Measurements from ENCODE around the gene TBC1D9. TPM values are rescaled to one million over a fixed set of nuclear protein-coding genes. Genes with fewer than 3 reads are reported as not detected.

The TBC1D9 gene
- total RNA-seq, 1 experiment from 2014 or later, result 9.5 TPM

DNA sequence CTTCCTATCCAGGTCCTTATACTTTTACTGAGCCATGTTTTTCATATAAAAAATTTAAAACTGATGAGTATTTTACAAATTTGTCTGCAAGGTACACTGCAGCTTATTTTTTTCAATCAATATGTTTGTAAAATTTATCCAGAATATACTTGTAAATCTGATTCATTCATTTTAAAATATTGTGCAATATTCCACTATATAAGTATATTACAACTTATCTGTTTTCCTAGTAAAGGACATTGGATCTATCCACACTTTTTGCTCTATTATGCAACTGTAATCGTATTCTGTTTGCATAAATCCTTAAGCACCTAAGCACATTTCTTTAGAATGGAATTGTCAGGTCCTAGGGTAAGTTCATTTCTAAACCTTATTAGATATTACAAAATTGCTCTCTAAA, 49.5 kb downstream of the TBC1D9 start:
- intact Hi-C loops (cut with micrococcal nuclease), result no loop called here
- no peak for ATAC-seq
- RAD21 ChIA-PET (ENCODE audit: low non-redundant PET in 1 of 2, low total read pairs in 2 of 2, uncharacterized antibody in 2 of 2, unreplicated experiment in 2 of 2), result no interaction called here
- Histone ChIP-seq H4K20me1 (ENCODE audit: insufficient read depth) (no peaks in the 10 kb centered on the region), H3K4me2 (ENCODE audit: low read length) (no peak overlapping the region), H3K27me3 (ENCODE audit: insufficient read depth, low read length) (no peaks in the 10 kb centered on the region), H3K27ac (ENCODE audit: low read depth, low read length) (no peak overlapping the region), H2AFZ (ENCODE audit: low read depth, low read length, poor library complexity, severe bottlenecking) (no peak overlapping the region), H3K4me3 (replicated peaks in 1 of 2; ENCODE audit: low read depth in 1 of 2, low read length in 2 of 2) (no peak overlapping the region), H3K9me2 (ENCODE audit: insufficient read depth) (no peaks in the 10 kb centered on the region), H3K4me1 (ENCODE audit: control insufficient read depth in 1 of 2, insufficient read depth in 2 of 2, low read length in 2 of 2) (no peaks in the 10 kb centered on the region), H3K9ac (ENCODE audit: low read length) (no peak overlapping the region), H3K36me3 (ENCODE audit: control insufficient read depth in 1 of 2, insufficient read depth in 2 of 2, low read length in 2 of 2) (no peaks in the 10 kb centered on the region), H3K9me3 (ENCODE audit: control insufficient read depth in 1 of 2, insufficient read depth in 1 of 2, low read depth in 1 of 2, low read length in 2 of 2) (no peaks in the 10 kb centered on the region), H3K79me2 (ENCODE audit: insufficient read depth, low read length) (no peaks in the 10 kb centered on the region)
- no TSS peak for BruUV-seq (replicated peaks)
- POLR2A ChIA-PET, result no interaction called here
- CTCF ChIA-PET, result no interaction called here
- no peak for DNase-seq (ENCODE audit: low read depth, low spot score)
- TF ChIP-seq ZFX (IDR thresholded peaks at IDR 0.05) (no peak), JUND (IDR thresholded peaks at IDR 0.05) (no peak), YY1 (IDR thresholded peaks at IDR 0.05; ENCODE audit: extremely low read depth, insufficient replicate concordance, low read depth, low read length) (no peak), CEBPB (IDR thresholded peaks at IDR 0.05; ENCODE audit: low read depth) (no peak), ELF1 (IDR thresholded peaks at IDR 0.05; ENCODE audit: borderline replicate concordance, low read depth) (no peak), SRF (IDR thresholded peaks at IDR 0.05; ENCODE audit: low read depth) (no peak), SIN3A (IDR thresholded peaks at IDR 0.05; ENCODE audit: low read depth) (no peak)
- TF ChIP-seq, protein P1, sequence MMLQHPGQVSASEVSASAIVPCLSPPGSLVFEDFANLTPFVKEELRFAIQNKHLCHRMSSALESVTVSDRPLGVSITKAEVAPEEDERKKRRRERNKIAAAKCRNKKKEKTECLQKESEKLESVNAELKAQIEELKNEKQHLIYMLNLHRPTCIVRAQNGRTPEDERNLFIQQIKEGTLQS (IDR thresholded peaks at IDR 0.05), result no peak
- TF ChIP-seq, protein P2, sequence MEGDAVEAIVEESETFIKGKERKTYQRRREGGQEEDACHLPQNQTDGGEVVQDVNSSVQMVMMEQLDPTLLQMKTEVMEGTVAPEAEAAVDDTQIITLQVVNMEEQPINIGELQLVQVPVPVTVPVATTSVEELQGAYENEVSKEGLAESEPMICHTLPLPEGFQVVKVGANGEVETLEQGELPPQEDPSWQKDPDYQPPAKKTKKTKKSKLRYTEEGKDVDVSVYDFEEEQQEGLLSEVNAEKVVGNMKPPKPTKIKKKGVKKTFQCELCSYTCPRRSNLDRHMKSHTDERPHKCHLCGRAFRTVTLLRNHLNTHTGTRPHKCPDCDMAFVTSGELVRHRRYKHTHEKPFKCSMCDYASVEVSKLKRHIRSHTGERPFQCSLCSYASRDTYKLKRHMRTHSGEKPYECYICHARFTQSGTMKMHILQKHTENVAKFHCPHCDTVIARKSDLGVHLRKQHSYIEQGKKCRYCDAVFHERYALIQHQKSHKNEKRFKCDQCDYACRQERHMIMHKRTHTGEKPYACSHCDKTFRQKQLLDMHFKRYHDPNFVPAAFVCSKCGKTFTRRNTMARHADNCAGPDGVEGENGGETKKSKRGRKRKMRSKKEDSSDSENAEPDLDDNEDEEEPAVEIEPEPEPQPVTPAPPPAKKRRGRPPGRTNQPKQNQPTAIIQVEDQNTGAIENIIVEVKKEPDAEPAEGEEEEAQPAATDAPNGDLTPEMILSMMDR (IDR thresholded peaks at IDR 0.05 in 2 of 3, conservative IDR thresholded peaks at IDR 0.05 in 1 of 3; ENCODE audit: borderline replicate concordance in 1 of 3, insufficient read depth in 1 of 3, low read depth in 2 of 3, low read length in 2 of 3), result no peak

DNA sequence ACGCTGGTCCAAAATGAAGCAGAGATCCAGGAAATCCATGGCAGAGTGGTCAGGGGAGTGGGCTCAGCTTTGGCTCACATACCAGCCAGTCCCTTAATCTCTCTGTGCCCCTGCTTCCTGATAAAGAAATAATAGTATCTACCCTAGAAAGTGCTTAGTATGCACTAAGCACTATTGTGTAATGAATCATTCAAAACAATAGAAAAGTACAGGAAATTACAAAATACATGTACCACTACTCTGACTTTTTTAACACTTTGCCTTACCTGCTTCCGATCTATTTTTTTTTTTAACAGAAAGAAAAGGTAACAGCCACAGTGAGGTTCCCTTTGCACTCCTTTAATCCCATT, 49.9 kb downstream of the TBC1D9 start:
- no peaks in the 10 kb centered on the region for H3K9me3 ChIP-seq (ENCODE audit: control insufficient read depth in 1 of 2, insufficient read depth in 1 of 2, low read depth in 1 of 2, low read length in 2 of 2)
- H3K36me3 ChIP-seq (ENCODE audit: control insufficient read depth in 1 of 2, insufficient read depth in 2 of 2, low read length in 2 of 2), result no peaks in the 10 kb centered on the region
- no peaks in the 10 kb centered on the region for H3K27me3 ChIP-seq (ENCODE audit: insufficient read depth, low read length)
- H3K79me2 ChIP-seq (ENCODE audit: insufficient read depth, low read length), result no peaks in the 10 kb centered on the region
- no peak overlapping the region for H3K4me3 ChIP-seq (replicated peaks in 1 of 2; ENCODE audit: low read depth in 1 of 2, low read length in 2 of 2)
- POLR2A ChIA-PET, result no interaction called here
- no TSS peak for BruUV-seq (replicated peaks)
- intact Hi-C loops (cut with micrococcal nuclease), result no loop called here
- no peaks in the 10 kb centered on the region for H3K9me2 ChIP-seq (ENCODE audit: insufficient read depth)
- RAD21 ChIA-PET (ENCODE audit: low non-redundant PET in 1 of 2, low total read pairs in 2 of 2, uncharacterized antibody in 2 of 2, unreplicated experiment in 2 of 2), result no interaction called here
- no peak overlapping the region for H3K9ac ChIP-seq (ENCODE audit: low read length)
- no peaks in the 10 kb centered on the region for H3K4me1 ChIP-seq (ENCODE audit: control insufficient read depth in 1 of 2, insufficient read depth in 2 of 2, low read length in 2 of 2)
- CTCF ChIA-PET, result no interaction called here
- H3K27ac ChIP-seq (ENCODE audit: low read depth, low read length), result no peak overlapping the region
- DNase-seq (ENCODE audit: low read depth, low spot score), result no peak
- ATAC-seq, result no peak
- no peak overlapping the region for H3K4me2 ChIP-seq (ENCODE audit: low read length)
- no peaks in the 10 kb centered on the region for H4K20me1 ChIP-seq (ENCODE audit: insufficient read depth)
- H2AFZ ChIP-seq (ENCODE audit: low read depth, low read length, poor library complexity, severe bottlenecking), result no peak overlapping the region
- TF ChIP-seq EZH2phosphoT487 (IDR thresholded peaks at IDR 0.05; ENCODE audit: borderline replicate concordance) (no peak), ZFX (IDR thresholded peaks at IDR 0.05) (no peak), SP1 (IDR thresholded peaks at IDR 0.05; ENCODE audit: low read depth) (no peak), ZNF274 (IDR thresholded peaks at IDR 0.05; ENCODE audit: low read depth, low read length) (no peak), EZH2 (IDR thresholded peaks at IDR 0.05) (no peak), YY1 (IDR thresholded peaks at IDR 0.05; ENCODE audit: extremely low read depth, insufficient replicate concordance, low read depth, low read length) (no peak), POLR2A (IDR thresholded peaks at IDR 0.05; ENCODE audit: borderline replicate concordance, extremely low read depth, insufficient read depth, insufficient read length) (no peak), POLR2AphosphoS5 (IDR thresholded peaks at IDR 0.05; ENCODE audit: low read depth, low read length) (no peak), CBX3 (IDR thresholded peaks at IDR 0.05; ENCODE audit: low read depth) (no peak), JUND (IDR thresholded peaks at IDR 0.05) (no peak)
- TF ChIP-seq, protein P3, sequence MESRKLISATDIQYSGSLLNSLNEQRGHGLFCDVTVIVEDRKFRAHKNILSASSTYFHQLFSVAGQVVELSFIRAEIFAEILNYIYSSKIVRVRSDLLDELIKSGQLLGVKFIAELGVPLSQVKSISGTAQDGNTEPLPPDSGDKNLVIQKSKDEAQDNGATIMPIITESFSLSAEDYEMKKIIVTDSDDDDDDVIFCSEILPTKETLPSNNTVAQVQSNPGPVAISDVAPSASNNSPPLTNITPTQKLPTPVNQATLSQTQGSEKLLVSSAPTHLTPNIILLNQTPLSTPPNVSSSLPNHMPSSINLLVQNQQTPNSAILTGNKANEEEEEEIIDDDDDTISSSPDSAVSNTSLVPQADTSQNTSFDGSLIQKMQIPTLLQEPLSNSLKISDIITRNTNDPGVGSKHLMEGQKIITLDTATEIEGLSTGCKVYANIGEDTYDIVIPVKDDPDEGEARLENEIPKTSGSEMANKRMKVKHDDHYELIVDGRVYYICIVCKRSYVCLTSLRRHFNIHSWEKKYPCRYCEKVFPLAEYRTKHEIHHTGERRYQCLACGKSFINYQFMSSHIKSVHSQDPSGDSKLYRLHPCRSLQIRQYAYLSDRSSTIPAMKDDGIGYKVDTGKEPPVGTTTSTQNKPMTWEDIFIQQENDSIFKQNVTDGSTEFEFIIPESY (IDR thresholded peaks at IDR 0.05; ENCODE audit: extremely low read depth, insufficient replicate concordance, low read length), result no peak
